GM21529 (cell line): Measurements from ENCODE around the gene MTERF4.

Experiments used
- ATAC-seq: cut with Tn5 transposase; IDR thresholded peaks from one replicate; pipeline ENCODE4 v1.9.1; 2021; ENCODE audit not compliant: unreplicated experiment

Gene MTERF4

DNA sequence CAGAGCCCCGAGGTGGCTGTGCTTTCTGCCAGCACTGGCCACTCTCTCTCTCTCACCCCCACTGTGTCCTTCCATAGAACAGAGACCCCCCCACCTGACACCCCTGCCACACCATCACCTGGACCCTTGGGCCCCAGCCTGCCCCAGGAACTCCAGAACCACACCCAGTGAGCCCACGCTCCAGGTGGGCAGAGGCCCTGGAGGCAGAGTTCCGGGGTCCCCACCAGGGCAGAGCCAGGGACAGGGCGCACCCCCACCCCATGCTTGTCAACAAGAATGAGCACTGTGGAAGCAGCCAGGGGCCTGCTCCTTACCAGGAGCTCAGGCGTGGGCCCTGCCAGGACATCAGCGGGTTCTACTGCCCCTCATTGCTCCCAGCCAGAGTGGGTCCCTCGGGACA lies 32.6 kb upstream of the MTERF4 start:
- ATAC-seq: no peak

DNA sequence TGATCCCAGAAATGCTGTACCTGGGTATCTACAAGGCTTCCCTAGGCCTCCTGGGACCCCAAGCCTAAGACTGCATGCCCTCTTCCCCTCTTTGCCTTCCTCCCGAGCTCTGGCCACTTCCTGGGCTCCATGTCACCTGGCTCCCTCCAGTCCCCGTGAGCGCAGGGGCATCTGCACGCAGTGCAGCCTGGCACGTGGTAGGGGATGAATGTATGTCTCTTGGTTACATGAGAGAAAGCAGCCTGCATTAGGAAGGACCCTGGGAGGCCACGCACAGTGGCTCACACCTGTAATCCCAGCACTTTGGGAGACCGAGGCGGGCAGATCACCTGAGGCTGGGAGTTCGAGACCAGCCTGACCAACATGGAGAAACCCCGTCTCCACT lies 31.3 kb upstream of the MTERF4 start:
- no peak for ATAC-seq

DNA sequence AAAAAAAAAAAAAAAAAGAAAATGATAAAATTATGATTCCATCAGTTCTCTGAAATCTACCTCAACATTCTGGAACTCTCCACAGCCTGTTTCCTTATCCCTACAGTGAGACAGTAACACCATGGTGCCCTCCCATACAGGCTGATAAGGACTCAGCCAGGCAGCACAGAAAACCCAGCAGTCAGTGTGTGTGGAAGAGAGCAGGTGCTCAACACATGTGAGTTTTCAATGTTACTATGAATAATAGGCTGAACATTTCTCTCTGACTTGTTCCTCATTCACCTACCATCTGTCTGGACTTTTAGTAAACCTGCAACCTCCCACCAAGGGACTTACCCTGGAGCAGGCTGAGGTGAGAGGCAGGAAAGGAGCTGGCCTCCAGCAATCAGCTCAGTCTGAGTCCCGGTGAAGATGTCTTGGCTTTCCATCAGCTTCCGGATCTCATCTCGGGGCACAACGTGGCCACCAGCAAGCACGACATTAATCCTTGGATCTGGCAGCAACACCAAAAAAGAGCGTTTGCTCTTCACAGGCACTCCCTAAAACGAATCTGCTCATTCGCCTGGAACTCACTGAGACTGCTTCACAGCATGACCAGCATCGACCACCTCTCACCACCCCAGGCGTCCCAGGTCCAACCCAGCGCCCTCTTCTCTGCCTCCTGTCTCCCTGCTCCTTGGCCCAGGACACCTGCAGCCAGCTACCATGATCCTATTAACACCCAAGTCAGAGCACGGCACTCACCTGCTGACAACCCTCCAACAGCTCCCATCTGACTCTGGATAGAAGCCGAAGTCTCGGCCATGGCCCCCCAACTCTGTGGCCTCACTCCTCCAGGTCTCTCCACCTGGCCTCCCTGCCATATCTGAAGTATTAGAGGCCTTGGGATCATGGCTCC lies 30.7 kb upstream of the MTERF4 start:
- no peak for ATAC-seq

DNA sequence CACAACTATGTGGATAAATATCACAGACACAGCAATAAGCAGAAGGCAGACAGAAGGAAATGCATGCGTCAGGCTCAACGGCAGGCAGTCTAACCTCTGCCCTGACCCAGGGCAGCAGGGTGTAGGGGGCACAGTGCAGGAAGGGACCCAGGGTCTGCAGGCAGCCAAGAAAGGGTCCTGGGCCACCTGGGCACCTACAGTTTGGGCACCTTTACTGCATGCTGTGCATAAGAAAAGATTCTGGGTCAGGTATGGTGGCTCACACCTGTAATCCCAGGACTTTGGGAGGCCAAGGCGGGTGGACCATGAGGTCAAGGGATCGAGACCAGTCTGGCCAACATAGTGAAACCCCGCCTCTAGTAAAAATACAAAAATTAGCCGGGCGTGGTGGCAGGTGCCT lies 29.4 kb upstream of the MTERF4 start:
- ATAC-seq: no peak

DNA sequence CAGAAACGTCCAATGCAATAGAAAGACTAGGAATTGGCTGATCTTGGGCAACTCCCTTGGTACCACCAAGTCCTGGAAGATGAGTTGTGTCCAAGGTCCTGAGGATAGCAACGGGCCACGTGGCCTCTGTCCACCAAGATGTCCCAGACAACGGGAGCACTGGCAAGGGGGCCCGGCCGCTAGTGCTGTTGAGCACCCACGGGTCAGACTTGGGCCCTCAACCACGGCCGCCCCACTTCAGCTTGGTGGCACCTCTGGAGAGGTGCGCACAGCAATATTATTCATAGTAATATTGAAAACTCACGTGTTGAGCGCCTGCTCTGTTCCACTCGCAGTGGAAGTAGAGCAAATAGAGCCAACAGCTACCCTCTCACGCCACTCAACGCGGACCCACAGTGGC lies 28.2 kb upstream of the MTERF4 start:
- ATAC-seq: no peak

DNA sequence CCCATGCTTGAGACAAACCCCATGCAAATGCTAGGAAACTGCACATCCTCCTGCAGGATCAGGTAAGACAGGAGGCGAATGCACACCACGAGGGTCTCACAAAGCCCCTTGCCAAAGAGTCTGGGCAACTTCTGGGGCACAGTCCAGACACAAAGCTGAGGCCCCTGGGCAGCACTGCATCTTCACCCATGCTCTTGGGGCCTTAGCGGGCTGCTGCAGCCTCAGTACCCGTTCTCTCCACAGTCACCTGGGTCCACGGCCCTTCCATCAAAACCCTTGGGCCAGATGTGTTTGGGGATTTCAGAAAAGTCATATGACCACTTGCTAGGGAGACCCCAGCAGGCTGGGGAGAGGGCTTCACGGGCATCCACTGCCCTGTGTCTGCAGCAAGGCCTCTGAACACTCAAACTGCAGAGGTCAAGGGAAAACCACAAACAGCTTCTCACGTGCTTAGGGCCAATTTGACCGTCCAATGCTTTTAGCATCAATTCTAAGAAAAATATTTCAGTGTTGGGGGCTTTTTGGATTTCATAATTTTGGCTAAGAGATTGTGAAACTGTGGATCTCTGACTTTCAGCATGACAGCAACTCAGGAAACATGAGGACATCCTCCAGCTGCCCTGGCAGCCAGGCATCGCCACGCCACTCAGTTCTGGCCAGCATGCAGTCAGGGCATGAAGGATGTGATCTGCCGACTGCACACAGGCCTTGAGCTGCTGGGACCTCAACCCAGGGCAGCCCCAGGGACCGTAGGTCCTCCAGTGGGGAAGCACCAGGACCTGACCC lies 27.2 kb upstream of the MTERF4 start:
- ATAC-seq: no peak

DNA sequence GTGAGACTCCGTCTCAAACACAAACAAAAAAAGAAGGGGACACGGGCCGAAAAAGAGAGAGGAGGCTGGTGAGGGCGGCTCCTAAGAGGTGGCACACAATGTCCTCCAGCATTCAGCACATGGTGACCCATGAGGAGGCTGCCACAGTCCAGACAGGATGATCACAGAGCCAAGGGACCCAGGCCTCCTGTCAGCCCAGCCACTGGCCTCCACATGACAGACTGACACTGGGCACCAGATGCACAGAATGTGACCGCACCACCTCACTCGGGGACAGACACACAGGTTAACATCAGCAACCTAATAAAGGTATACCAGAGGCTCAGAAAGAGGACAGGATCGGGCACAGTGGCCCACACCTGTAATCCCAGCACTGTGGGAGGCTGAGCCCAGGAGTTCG lies 26.2 kb upstream of the MTERF4 start:
- no peak for ATAC-seq

DNA sequence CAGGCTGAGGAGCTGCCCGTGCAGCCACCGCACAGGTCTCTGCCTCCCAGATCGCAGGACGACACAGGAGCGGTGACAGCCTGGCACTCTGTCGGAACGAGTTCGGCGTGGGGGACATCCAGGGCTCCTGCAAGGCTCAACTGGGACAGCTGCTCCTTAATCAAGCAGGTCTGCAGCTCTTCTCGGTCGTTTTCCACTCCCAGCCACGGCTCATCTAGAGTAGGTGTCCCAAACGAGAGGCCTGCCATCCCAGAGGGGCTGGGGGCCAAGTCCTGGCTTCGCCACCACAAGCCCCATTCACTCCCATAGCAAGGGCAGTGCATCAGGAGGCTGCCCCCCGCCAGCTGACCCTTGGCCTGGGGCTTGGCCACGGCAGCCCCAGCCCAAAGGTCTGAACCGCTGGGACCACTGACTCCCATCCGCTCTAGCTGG lies 24.7 kb upstream of the MTERF4 start:
- ATAC-seq: no peak

DNA sequence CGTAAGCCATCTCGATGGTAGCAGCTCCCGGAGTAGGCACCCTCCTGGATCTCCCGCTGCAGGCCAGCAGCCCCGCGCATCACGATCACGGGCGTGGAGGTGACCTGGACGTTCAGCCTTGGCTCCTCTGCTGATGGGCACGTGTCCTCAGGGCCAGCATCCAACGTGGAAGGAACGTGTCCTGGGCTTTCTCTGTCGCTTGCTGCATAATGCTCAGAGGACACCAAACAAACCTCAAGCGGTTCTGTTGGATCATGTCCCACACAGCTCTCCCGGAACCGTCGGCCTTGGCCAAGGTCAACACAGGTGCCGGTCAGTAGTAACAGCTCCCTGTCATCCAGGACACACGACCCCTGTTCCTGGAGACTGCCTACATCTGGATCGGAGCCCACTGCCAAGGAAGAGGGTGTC lies 24.1 kb upstream of the MTERF4 start:
- no peak for ATAC-seq

DNA sequence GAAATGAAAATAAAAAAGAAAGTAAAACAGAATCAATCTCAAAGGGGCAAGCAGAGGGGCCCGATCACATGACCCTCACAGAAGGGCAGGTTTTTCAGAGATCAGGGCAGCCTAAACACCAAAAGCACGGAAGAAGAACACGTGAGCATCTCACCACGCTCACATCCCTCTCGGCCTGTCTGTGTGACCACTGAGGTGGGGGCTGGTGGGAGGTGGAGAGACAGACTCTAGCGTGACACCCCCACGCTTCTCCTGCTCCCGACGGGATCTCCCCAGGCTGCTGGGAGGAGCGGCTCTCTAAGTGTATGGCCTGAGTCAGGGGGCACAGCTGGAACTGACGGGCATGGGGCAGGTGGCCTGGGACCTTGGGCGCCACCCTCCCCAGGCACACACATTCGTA lies 23.5 kb upstream of the MTERF4 start:
- ATAC-seq: no peak

DNA sequence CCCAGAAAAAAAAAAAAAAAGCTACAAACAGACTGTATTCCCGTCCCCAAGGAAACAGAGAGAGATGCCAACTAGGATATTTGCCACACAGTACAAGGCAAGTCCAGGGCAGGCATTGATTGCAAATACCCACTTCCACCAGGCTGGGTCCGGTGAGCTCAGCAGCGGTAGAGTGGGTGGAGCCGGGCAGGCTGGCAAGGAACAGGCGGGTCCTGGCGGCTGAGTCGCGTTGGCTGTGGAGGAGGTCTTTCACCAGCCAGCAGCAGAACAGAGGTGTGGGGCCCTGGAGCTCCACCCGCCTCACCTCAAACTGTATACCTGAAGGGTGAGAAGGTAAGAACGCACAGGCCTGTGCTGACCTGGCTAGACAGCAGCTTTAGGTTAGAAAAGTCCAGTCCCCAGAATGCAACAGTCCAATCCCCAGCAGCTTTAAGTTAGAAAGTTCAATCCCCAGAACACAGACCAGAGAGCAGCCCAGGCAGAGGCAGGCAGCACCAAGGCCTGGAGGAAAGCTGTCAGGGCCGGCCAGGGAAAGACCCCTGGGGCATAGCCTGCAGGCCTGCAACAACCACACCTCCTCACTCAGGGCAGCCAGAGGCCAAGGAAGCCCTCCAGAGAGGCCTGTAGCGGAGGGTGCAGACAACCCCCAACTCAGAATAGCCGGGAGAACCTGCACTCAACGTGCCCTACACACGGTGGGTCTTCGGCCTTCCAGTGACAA lies 21.9 kb upstream of the MTERF4 start:
- ATAC-seq: no peak

DNA sequence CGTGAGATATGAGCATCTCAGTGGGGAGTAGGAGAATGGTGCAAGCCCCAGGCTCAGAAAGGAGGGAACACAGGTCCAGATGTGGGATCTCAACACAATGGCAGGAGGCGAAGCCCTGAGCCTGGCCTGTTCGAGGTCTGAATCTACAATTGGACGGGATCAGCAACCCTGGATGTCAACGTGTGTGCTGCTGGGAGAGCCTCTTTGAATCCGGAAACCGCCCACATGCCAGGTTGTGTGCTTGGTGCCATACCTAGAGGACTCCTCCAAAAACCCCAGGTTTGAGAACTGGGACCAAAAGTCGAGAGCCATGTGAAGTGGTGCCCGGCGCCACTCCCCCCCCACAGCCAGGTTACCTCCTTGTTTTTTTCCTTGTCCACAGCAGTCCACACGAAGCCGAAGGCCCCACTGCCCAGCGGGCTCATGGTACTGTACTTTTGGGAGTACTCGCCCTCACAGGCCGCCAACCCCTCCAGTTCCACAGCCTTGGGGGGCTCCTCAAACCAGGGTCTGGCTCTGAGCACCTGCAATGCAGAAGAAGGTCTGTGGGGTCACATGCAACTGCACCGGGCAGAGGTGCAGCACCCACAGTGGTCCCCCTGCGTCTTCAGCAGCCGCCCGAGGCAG lies 20.4 kb upstream of the MTERF4 start:
- ATAC-seq: no peak

DNA sequence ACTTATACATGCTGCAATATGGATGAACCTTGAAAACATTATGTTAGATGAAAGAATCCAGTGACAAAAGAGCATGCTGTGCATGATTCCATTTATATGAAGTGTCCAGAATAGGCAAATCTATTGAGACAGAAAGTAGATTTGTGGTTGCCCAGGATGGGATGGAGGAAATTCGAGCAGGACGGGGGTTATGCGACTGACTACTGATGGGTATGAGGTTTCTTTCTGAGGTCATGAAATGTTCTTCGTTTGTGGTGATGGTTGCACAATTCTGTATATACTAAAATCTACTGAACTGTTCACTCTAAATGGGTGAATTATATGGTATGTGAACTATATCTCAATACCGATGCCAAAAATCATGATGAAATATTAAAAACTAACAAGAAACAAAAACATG lies 18.9 kb upstream of the MTERF4 start:
- no peak for ATAC-seq

DNA sequence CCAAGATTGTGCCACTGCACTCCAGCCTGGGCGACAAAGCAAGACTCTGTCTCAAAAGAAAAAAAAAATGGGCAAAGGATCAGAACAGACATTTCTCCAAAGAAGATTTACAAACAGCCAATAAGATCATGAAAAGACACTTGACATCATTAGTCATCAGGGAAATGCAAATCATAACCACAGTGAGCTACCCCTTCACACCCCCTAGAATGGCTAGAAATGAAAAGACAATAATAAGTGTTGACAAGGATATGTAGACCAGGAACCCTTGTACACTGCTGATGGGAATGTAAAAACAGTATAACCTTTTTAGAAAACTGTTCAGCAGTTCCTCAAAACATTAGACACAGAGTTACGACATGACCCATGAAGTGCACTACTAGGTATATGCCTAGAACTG lies 18.4 kb upstream of the MTERF4 start:
- ATAC-seq: no peak

DNA sequence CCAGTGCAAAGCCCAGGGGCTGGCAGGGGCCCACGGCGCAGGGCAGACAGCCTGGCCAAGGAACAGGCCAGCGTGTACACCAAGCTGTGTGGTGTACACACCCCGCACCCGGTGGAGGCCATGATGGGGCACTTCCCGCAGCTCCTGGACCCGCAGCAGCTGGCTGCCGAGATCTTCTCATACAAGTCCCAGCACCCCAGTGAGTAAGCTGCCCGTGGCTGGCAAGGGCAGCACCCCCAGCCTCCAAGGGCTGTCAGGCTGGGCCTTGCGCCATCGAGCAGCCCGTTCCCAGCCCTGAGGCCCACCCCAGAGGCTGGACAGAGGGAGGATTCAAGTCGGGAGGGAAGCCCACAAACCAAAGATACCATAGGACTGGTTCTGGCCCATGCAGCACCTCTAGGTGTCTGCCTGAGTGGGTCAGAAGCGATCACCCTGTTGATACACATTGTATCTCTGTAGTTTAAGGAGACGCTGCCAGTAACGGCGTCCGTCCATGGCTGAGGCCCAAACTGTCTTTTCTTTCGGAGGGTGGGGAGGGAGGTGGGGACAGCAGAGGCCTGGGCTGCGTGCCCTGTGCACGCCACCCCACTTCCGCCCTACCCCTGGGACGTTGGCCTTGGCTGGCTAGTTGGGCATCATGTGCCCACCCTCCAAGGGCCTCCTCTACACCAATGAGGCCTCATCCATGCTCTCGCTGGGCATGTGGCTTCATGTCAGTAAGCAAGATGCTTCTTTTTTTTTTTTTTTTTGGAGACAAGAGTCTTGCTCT lies 16.8 kb upstream of the MTERF4 start:
- no peak for ATAC-seq

DNA sequence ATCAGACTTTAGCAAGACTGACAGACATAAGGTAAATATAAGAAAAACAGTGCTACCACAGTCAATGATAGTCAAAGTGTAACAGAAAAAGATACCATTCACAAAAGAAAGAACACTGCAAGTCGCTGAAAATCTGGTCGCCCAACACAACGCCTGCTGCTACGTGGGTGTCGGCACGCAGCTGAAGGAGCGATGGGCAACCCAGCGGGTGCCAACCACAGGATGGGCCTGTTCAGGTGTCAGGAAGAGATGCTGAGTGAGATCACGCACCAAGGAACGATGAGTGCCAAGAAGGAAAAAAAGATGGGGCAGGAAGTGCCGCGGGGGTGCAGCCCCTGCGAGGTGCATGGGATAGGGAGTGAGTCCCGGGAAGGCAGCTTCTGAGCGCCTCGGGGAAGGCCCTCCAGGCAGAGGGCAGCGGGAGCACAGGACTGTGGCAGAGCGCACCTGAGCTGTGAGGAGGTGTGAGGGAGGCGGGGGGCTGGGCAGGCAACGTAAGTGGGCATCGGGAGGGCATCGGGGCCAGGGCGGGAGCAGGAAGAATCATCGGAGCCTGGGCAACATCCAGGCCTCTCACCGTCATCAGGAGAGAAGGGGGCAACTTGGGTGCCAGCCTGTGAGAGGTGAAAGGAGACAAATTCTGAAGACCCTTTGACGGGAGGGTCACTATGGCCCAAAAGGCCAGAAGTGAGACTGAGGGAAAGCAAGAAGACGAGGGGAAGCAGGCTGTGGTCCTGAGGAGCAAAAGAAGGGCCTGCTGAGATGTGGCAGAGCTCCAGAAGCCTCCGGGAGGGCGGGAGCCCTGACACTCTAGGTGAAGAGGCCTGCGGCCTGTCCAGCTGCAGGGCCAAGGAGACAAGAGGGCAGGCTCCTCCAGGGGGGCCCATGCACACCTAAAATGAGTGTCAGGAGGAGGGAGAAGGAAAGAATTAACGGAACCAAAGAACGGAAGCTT lies 14.8 kb upstream of the MTERF4 start:
- no peak for ATAC-seq

DNA sequence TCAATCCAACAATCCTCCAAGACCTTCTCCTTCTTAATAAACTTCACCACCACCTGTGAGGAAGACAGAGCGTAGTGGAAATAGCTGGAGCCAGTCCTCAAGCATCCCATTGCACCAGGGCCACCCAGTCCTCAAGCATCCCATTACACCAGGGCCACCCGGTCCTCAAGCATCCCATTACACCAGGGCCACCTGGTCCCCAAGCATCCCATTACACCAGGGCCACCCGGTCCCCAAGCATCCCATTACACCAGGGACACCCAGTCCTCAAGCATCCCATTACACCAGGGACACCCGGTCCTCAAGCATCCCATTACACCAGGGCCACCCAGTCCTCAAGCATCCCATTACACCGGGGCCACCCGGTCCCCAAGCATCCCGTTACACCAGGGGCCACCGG lies 13.3 kb upstream of the MTERF4 start:
- ATAC-seq: no peak

DNA sequence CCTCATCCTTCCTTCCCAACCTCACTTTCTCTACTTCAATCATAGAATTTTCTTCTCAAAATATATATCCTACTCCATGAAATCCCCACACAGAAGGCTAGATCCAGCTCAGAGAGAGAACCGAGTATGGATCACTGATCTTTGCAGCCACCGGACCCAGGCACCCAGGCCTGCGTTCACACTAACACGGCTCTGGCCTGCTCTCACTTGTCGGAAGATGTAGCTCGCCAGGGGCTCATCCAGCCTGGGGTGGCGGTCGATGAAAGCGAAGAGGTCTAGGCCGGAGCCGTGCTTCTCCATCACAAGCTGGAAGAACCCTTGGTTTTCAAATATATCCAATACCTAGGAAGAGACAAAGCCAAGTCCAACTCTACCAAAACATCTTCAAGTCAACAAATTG lies 12.7 kb upstream of the MTERF4 start:
- no peak for ATAC-seq

DNA sequence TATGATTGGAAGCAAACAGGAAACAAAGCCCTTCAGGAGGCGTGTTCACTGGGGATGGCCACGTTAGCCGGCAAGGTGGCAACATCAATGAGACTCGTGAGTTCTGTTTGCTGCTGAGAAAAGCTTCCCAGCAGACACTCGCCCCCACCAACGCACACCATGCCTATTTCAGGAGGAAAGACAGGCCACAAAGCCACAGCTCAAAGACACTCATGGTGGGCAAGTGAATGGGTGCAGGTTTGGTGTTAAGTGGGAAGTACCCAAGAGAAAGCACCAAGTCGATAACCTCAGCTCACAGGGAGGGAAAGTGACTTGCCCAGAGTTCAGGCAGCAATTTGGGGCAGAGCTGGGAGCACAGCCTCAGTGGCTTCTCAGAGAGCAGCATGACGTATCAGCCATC lies 10.5 kb upstream of the MTERF4 start:
- no peak for ATAC-seq
